Body of pancreas (tissue), 4 donors: ENCODE results near the gene ANO4. TPM values are rescaled to one million over a fixed set of nuclear protein-coding genes. Genes with fewer than 3 reads are reported as not detected.
"Not testable (repeated sequence)": the region's sequence is repeated elsewhere in the genome, so short reads cannot be mapped to it uniquely, and the experiment has no call there.

Experiments used
- ATAC-seq: fragments of 150-250 bp; one replicate; pipeline ENCODE4 v1.9.1; 2016
- DNase-seq, 4 donors: peaks; one replicate each; pipeline ENCODE4 v3.0.0-alpha.2; 2019
- H3K27ac ChIP-seq, 4 donors: fragments of 200-600 bp; sonication (generic); 1 replicate in 3 of 4; 2 replicates in 1 of 4; pipeline versions ENCODE4 v1.5.1 to v1.6.1; 2016 to 2019; ENCODE audit warnings: mild to moderate bottlenecking in 1 of 4, mixed read lengths in 1 of 4, moderate library complexity in 1 of 4
- H3K27me3 ChIP-seq, 2 donors: fragments of 200-600 bp; sonication (generic); one replicate each; pipeline ENCODE4 v1.6.0; 2016; ENCODE audit warnings: mild to moderate bottlenecking in 1 of 2
- H3K36me3 ChIP-seq, 2 donors: fragments of 200-600 bp; sonication (generic); replicated peaks in 1 of 2; 2 replicates each; pipeline ENCODE4 v1.5.1; 2016; ENCODE audit warnings: low read depth in 2 of 2; ENCODE audit not compliant: insufficient read depth in 1 of 2
- H3K4me1 ChIP-seq: fragments of 200-600 bp; sonication (generic); one replicate; pipeline ENCODE4 v1.6.0; 2016
- H3K4me3 ChIP-seq, 2 donors: fragments of 200-600 bp; sonication (generic); 1 replicate in 1 of 2; 2 replicates in 1 of 2; pipeline ENCODE4 v1.5.1; 2016 to 2019
- H3K9me3 ChIP-seq, 3 donors: fragments of 200-600 bp; sonication (generic); 1 replicate in 2 of 3; 2 replicates in 1 of 3; pipeline ENCODE4 v1.5.1; 2016
- CTCF ChIP-seq, 7 experiments: fragments of 450-650 bp in 4 of 7; fragments of 200-600 bp in 3 of 7; sonication (generic) in 3 of 7; IDR thresholded peaks; one replicate each; pipeline ENCODE4 v1.5.1; 2016 to 2019; ENCODE audit warnings: antibody characterized with exemption in 7 of 7
- POLR2A ChIP-seq, 3 donors: fragments of 450-650 bp; IDR thresholded peaks; one replicate each; pipeline ENCODE4 v1.6.1; 2016; ENCODE audit warnings: antibody characterized with exemption in 3 of 3, mild to moderate bottlenecking in 2 of 3
- WGBS, 2 donors: methylation state at CpG; one replicate each; pipeline ENCODE4 v1.1.5; 2017; 5-methylcytosine and 5-hydroxymethylcytosine counted together
- intact Hi-C: fragments of 100-400 bp; cut with DNase I; formaldehyde crosslinking; loops from one replicate; pipeline ENCODE4 v1.15.1; 2023
- total RNA-seq, 2 donors: library from RNA; depleted of rRNA; stranded (reverse); fragments of >200 nt; gene quantifications; one replicate each; pipeline ENCODE4 v1.1.0, GENCODE V29; 2016

The ANO4 gene
- total RNA-seq, 2 donors from 2014 or later, result 1.6 TPM; not detected in 1

- 29 to 45% methylated on average over 5 of the region's 5 CpGs for WGBS, 2 donors
- Histone ChIP-seq H3K27ac (no peak overlapping the region), H3K36me3 (no peaks in the 10 kb centered on the region), H3K27me3 (no peaks in the 10 kb centered on the region), H3K4me1 (peaks cover 7% of the 10 kb centered on the region), H3K9me3 (no peaks in the 10 kb centered on the region), H3K4me3 (no peak overlapping the region)
- intact Hi-C loops, result no loop called here
- DNase-seq (peak; percentile 28 to 61 (median 38)), ATAC-seq (peak; percentile 48)
- peak in 1 of 7 experiments; percentile 13 for TF ChIP-seq CTCF (IDR thresholded peaks at IDR 0.05)
- no peak for TF ChIP-seq POLR2A (IDR thresholded peaks at IDR 0.05)
These were observed 193.3 kb downstream of the ANO4 start for GRCh38 chr12:100987552-100988521.

GRCh38 chr12:100989509-100989908, 194.9 kb downstream of the ANO4 start:
- H3K9me3 ChIP-seq, intact Hi-C loops, H3K36me3 ChIP-seq, H3K27me3 ChIP-seq, H3K4me1 ChIP-seq, DNase-seq, H3K4me3 ChIP-seq, H3K27ac ChIP-seq, ATAC-seq: not testable (repeated sequence)

GRCh38 chr12:100991102-100991501, 196.5 kb downstream of the ANO4 start:
- ATAC-seq (no peak), DNase-seq (no peak)
- WGBS, 2 donors, result 51 to 53% methylated on average over 2 of the region's 2 CpGs
- no peaks in the 10 kb centered on the region for H3K27me3 ChIP-seq
- no peak overlapping the region for H3K27ac ChIP-seq
- H3K4me1 ChIP-seq, result peaks cover 7% of the 10 kb centered on the region
- intact Hi-C loops, result no loop called here
- no peaks in the 10 kb centered on the region for H3K9me3 ChIP-seq
- H3K4me3 ChIP-seq, result no peak overlapping the region
- no peaks in the 10 kb centered on the region for H3K36me3 ChIP-seq
- TF ChIP-seq POLR2A (IDR thresholded peaks at IDR 0.05), result no peak
- TF ChIP-seq CTCF (IDR thresholded peaks at IDR 0.05), result no peak

GRCh38 chr12:100992194-100992593, 197.6 kb downstream of the ANO4 start:
- intact Hi-C loops, result no loop called here
- no peaks in the 10 kb centered on the region for H3K9me3 ChIP-seq
- H3K4me1 ChIP-seq, result peaks cover 7% of the 10 kb centered on the region
- no peak for ATAC-seq
- H3K27ac ChIP-seq, result no peak overlapping the region
- no peak for TF ChIP-seq POLR2A (IDR thresholded peaks at IDR 0.05)
- no peak for TF ChIP-seq CTCF (IDR thresholded peaks at IDR 0.05)
- DNase-seq, result no peak
- no peaks in the 10 kb centered on the region for H3K36me3 ChIP-seq
- 73 to 84% methylated on average over 1 of the region's 1 CpG for WGBS, 2 donors
- H3K4me3 ChIP-seq, result no peak overlapping the region
- no peaks in the 10 kb centered on the region for H3K27me3 ChIP-seq

- Histone ChIP-seq H3K4me1 (no peaks in the 10 kb centered on the region), H3K27ac (no peak overlapping the region), H3K27me3 (no peaks in the 10 kb centered on the region), H3K9me3 (no peaks in the 10 kb centered on the region), H3K4me3 (no peak overlapping the region), H3K36me3 (no peaks in the 10 kb centered on the region)
- TF ChIP-seq POLR2A (IDR thresholded peaks at IDR 0.05) (no peak), CTCF (IDR thresholded peaks at IDR 0.05) (no peak)
- 87 to 95% methylated on average over 2 of the region's 2 CpGs for WGBS, 2 donors
- DNase-seq (no peak), ATAC-seq (no peak)
- intact Hi-C loops, result no loop called here
These were observed 199.4 kb downstream of the ANO4 start for GRCh38 chr12:100993916-100994450.
